22Rv1 (cell line): ENCODE results near the gene TAF3.

Source experiments
- ZFX ChIP-seq: fragments of 450-650 bp; IDR thresholded peaks from 2 replicates; pipeline ENCODE4 v1.6.1; 2017; ENCODE audit warnings: antibody characterized with exemption, borderline replicate concordance
- TF ChIP-seq, protein P1 (sequence below): fragments of 450-650 bp; IDR thresholded peaks from 2 replicates; pipeline ENCODE4 v1.5.1; 2017; ENCODE audit warnings: mild to moderate bottlenecking

GRCh38 chr10:8049045-8049864 is 230.9 kb downstream of the TAF3 start:
- TF ChIP-seq, protein P1, sequence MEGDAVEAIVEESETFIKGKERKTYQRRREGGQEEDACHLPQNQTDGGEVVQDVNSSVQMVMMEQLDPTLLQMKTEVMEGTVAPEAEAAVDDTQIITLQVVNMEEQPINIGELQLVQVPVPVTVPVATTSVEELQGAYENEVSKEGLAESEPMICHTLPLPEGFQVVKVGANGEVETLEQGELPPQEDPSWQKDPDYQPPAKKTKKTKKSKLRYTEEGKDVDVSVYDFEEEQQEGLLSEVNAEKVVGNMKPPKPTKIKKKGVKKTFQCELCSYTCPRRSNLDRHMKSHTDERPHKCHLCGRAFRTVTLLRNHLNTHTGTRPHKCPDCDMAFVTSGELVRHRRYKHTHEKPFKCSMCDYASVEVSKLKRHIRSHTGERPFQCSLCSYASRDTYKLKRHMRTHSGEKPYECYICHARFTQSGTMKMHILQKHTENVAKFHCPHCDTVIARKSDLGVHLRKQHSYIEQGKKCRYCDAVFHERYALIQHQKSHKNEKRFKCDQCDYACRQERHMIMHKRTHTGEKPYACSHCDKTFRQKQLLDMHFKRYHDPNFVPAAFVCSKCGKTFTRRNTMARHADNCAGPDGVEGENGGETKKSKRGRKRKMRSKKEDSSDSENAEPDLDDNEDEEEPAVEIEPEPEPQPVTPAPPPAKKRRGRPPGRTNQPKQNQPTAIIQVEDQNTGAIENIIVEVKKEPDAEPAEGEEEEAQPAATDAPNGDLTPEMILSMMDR = no peak
- TF ChIP-seq ZFX = no peak
